Stimulated activated CD4-positive, alpha-beta T cell treated with anti-CD3 and anti-CD28 coated beads, Interleukin-15, amount 100 ng/mL, for 24 hours (primary cell): ENCODE data around the gene ZNF709.
"Not testable (repeated sequence)": the region's sequence is repeated elsewhere in the genome, so short reads cannot be mapped to it uniquely, and the experiment has no call there.

Experiments
- DNase-seq: peaks from one replicate; pipeline ENCODE4 v3.0.0-alpha.2; 2020

The ZNF709 gene

GRCh38 chr19:12448808-12449207 is 35.8 kb downstream of the ZNF709 start:
- DNase-seq, result no peak

DNA sequence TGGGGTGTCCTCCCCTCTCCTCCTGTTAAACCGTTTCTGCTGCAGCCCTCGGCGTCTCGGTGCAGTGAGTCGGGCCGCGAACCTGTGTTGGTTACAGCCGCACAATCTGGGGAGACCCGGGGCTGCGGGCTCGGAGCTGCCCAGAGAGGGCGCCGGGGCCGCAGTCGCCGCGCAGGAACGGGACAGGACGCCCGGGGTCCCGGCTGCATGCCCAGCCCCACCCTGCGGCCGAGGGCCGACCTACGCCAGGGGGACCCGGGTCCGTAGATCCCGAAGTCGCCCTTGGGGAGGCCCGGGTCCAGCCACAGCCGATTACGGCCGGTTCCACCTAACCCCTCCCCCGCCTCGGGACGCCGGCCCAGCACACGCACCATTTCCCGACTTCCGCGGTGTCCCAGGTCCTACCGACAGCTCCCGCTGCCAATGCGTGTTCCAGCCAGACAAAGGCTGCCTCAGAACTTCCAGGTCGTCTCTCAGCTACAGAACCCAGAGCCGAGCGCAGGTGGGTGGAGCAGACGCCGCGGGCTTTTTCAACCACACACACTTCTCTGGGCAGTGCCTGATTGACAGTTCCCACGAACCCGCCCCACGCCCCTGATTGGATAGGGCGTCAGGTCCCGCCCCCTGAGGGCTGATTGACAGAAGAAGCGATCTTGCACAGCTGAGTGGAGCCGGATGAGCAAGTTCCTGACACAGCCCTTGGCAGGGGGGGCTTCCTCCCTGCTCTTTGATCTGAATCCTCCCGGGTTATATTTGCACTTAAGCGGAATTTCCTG is 43.9 kb downstream of the ZNF709 start, which contains the start of gene ZNF443:
ZNF443 (minus strand) TSS at position 481 of the 776 bp plus-strand sequence; CDS start at position 374, 107 bp downstream.
- DNase-seq, result peak; percentile 100

DNA sequence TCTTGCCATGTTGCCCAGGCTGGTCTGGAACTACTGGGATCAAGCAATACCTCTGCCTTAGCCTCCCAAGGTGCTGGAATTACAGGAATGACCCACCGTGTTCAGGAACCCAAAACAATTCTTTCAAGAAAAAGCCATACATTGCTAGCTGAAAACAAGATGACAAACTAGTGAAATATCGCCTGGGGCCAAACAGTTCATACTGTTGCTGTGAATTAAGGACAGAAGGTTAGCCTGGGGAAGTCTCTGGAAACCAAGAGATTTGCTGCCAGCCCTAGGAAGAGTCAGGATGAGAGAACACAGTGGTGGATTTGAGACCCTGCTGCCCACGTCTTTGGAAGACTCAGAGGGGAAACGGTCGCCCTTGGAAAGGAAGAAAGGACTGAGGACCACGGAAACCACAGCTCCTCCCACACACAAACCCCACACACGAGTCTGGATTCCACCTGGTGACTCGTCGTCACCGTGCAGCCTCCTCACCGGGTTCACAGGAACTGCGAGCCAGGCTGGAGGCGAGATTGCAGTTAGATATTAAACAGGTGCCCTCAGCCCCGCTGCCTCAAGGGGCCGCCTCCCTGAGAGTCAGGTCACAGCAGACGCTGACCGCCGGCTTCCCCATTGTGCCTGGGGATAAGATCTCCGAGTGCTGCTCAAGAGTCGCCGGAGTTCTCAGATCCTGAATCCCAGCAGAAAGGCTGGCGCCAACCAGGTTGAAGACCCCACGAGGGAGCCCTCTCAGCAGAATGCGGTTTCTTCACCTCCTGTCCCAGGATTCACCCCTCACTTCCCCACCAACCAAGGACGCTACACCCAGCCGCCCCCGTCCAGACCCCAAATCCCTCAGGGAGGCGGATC is 44.7 kb downstream of the ZNF709 start:
- DNase-seq, result peak; percentile 71

DNA sequence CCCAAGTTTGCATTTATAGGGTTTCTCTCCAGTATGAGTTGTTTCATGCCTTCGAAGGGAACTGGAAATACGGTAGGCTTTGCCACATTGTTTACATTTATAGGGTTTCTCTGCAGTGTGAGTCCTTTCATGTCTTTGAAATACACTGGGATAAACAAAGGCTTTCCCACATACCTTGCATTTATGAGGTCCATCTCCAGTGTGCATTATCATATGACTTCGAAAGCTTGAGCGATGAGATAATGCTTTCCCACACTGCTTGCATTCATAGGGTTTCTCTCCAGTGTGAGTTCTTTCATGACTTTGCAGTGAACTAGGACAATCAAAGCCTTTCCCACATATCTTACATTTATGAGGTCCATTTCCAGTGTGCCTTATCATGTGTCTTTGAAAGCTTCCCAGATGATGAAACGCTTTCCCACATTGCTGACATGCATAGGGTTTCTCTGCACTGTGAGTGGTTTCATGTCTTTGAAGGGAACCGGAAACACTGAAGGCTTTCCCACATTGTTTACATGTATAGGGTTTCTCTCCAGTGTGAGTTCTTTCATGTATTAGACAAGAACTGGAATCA is 53.8 kb downstream of the ZNF709 start:
- DNase-seq, result not testable (repeated sequence)

DNA sequence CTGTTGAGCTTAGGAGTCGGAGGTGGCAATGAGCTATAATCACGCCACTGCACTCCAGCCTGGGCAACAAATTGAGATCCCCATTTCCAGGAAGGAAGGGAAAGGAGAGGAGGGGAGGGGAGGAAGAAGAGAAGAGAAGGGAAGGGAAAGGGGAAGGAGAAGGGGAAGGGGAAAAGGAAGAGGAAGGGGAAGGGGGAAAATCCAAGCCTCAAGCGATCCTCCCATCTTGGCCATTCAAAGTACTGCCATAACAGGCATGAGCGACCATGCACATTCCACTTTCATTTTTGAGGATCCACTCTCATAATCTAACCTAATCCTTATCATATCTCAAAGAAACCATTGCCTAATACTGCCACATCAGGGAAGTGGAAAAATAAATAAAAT is 58.7 kb downstream of the ZNF709 start:
- no peak for DNase-seq

GRCh38 chr19:12425236-12425887 is 59.3 kb downstream of the ZNF709 start:
- DNase-seq, result no peak

DNA sequence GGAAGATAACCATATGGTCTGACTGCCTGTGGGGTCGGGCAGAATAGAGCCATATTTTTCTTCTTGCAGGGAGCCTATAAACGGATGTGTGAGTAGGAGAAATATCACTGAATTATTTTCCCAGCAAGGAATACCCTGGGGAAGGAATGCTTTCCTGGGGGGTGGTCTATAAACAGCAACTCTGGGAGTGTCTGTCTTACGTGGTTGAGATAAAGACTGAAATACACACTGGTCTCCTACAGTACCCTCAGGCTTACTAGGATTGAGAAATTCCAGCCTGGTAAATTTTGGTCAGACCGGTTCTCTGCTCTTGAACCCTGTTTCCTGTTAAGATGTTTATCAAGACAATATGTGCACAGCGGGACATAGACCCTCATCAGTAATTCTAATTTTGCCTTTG is 67.3 kb downstream of the ZNF709 start:
- not testable (repeated sequence) for DNase-seq

- DNase-seq, result no peak
These were observed 72.7 kb downstream of the ZNF709 start for GRCh38 chr19:12411893-12412292.
